GM21529 (cell line): ENCODE data around the gene MYO5A.
"Not testable (repeated sequence)": the region's sequence is repeated elsewhere in the genome, so short reads cannot be mapped to it uniquely, and the experiment has no call there.

Source experiments
- ATAC-seq: cut with Tn5 transposase; IDR thresholded peaks from one replicate; pipeline ENCODE4 v1.9.1; 2021; ENCODE audit not compliant: unreplicated experiment

The MYO5A gene

DNA sequence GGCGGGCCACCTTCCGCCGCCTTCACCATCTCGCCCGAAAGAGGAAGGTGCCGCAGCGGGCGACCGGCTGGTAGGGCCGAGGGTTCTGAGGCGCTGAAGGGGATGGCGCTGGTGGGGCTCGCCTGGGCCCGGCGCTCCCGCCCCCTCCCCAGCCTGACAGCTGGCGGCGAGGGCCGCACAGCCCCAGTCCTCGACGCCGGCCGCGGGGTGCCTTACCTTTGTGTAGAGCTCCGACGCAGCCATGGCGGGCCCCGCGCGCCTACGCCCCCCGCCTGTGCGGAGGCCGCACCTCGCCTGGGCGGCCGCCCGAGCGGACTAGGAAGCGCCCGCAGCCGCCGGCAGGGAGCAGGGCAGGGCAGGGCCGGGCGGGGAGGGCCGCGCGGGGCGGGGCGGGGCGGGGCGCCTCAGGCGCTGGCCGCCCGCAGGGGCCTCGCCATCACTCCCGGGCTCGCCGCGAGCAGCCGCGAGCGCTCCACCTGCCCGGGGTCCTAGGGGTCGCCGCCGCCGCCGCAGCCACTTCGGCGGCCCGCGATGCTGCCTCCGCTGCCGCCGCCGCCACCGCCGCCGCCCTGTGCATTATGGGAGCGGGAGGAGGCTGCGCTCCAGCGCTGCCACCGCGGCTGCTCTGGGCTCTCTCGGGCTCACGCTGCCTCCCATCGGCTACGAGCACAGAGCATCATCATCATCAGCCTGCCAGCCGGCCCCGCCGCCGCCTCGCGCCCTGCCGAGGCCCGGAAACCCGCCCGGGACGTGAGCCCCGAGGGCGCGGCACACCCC lies at the start of gene MYO5A:
Gene MYO5A (minus strand): TSS at position 317 of the 777 bp plus-strand sequence. CDS start 74 bp downstream, at position 243.
- peak; percentile 83 for ATAC-seq

DNA sequence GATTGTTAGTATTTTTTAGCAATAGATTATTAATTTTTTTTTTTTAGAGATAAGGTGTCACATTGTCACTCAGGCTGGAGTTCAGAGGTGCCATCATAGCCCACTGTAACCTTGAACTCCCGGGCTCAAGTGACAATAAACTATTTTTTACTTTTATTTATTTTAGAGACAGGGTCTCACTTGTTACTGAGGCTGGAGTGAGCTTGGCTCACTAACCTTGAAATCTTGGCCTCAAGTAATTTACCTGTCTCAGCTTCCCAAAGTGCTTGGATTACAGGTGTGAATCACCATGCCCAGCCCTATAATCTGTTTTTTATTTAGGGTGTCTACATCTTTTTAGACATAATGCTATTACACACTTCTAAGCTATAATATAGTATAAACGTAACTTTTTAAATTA lies 48.0 kb upstream of the MYO5A start:
- no peak for ATAC-seq

GRCh38 chr15:52575573-52575972 lies 46.9 kb upstream of the MYO5A start:
- ATAC-seq: not testable (repeated sequence)

GRCh38 chr15:52575072-52575471 lies 46.4 kb upstream of the MYO5A start:
- ATAC-seq: no peak

DNA sequence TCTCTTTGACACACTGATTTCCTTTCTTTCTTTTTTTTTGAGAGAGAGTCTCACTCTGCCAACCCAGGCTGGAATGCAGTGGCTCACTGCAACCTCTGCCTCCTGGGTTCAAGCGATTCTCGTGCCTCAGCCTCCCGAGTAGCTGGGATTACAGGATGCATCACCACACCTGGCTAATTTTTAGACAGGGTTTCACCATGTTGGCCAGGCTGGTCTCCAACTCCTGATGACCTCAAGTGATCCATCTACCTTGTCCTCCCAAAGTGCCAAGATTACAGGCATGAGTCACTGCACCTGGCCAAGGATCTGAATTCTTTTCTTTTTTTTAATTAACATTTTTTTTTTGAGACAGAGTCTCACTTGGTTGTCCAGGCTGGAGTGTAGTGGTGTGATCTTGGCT lies 45.9 kb upstream of the MYO5A start:
- not testable (repeated sequence) for ATAC-seq

DNA sequence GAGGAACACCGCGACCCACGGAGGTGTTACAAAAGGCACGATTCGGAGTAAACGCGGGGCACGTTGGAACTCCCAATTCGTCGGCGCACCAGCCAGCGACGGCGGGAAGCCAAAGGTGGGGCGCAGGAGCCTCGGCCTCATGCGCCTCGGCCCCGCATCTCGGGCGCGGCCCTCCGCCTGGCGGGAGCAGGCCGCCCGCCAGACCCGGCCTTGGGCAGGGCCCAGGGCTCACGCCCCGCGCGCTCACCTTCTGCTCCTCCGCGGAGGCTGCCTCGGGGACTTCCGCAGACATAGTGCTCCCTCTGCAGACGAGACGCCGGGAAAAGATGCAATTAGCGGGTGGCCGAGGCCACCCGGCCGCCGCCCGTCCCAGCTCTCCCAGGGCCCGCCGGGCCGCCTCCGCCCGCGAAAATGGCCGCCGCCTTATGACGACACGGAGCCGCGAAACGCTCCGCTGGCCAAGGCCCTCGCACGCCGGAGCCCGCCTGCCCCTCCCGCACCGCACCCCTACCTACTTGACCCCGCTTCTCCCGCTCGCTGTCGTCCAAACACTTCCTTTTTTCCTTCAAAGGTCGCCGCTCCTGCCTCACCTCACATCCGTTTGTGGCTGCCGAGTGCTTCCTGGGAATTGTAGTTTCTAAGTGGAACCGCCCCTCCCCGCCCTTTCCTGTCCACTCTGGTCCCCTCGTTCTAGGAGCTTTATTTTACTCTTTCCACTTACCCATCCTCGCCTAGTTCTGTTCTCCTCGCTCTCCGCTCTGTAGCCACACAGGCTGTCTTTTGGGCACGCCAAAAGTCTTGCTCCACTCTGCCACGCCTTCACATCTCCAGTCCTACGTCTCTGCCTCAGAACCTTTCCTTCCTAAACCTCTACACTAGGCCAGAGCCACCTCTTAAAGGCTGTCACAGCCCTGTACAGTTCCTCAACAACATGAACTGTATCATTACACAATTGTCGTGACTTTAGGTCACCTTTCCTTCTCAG lies 40.2 kb upstream of the MYO5A start, which contains the start of gene ARPP19:
Gene ARPP19 (minus strand): TSS at position 430 of the 985 bp plus-strand sequence. CDS start 138 bp downstream, at position 292.
- peak; percentile 70 for ATAC-seq

DNA sequence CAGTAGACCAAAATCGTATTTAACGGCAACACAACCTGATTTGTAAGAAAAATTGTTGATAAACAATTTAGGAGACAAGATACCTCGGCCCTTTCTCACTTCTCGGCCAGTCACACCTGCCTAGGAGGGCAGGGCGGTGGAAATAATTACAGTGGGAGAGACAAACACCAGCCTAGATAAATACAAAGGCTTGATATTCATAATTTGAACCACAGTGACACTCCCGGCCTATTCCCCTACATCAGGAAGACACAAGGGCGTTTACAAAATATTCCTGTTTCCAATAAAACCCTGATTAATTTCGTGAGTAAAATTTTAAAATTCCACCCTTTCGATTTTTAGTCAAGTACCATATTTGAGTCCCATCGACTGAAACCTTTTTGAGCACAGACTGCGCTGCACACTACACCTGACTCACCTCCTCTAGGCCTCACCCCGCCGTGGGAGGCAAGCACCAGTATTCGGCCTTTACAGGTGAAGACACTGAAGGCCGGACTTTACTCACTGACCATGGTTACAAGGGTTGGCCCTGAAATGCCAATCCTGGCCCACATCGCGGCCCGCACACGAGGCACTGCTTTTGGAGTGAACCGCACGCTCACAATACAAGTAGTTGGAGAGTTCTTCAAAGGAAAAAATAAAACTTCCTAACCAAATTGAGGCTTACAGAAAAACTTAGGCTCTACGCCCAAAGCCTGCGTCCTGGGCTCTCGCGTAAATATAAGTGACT lies 39.4 kb upstream of the MYO5A start:
- ATAC-seq: no peak

DNA sequence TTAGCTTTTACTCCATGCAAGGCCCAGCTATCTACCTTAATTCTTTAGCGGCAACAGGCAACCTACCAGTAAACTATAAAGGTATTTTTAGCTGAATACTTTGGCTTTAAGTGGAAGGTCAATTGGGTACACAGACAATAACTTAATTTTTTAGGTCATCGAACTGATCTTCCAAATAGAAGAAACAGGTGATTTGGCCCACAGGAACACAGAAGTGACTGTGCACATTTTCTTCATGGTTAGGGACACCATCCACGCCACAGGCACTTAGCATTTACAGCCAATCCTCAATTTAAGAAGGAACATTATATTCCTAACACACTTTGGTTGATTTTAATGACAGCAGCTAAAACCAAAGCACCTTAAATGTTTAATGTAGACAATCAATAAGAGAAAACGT lies 38.2 kb upstream of the MYO5A start:
- ATAC-seq: no peak

- ATAC-seq: peak; percentile 53
Measured at GRCh38 chr15:52565417-52566358, 37.0 kb upstream of the MYO5A start.

DNA sequence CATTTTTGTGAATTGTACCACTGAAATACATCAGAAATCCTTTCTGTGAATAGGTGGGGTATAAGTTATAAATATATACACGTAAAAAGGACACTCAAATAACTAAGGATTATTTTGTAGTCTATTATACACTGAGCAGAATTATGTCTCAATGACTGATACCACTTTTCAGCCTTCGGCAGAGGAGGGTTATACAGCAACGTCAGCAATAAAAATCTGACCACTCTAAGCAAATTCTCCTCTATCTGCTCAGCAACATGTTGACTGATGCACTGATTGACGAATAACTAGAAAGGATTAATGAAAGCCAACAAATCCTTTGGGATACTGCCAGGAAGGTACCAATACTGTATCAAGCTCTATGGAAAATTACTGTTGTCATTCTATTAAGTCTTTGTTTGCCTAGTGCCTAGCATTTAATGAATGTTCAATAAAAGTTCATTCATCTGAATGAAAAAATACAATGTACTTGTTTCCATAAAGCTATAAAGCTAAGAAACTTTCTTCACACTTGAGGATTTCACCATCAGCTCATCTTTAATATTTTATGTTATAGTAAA lies 34.9 kb upstream of the MYO5A start:
- no peak for ATAC-seq

DNA sequence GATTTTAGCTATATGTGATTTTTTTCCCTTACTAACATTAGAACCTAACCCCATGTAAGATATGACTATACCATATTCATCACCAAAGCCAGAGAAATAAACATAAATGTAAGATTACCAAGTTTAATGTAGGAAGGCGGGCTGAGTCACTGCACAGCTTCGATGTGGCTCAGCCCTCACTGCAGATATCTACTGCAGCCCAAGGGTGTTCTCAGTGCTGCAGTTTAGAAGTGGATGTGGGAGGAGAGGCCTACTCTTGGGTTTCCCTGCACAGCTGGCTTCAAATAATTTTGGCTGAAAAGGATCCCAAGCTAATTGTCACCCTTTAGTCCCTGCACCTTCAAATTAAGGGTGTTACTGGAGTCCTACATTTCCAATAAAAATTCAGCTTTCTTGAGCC lies 30.9 kb upstream of the MYO5A start:
- ATAC-seq: peak; percentile 42

DNA sequence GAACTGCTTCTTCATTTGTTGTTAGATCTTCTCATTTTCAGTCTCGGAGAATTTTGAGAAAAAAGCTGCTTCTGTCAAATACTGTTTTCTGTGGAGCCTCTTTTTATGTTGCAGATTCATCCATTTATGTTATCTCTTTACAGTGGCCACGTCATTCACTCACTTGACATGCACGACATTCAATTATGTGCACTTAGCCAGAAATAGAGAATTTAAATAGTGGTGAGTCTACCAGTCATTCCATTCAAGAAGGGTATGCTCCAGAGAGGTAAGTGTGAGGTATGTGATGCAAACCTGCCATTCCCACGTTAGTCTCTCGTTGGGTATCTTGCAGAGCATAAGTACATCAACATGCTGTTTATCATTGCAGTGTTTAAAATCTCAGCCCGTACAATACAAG lies 30.3 kb upstream of the MYO5A start:
- ATAC-seq: peak; percentile 22

DNA sequence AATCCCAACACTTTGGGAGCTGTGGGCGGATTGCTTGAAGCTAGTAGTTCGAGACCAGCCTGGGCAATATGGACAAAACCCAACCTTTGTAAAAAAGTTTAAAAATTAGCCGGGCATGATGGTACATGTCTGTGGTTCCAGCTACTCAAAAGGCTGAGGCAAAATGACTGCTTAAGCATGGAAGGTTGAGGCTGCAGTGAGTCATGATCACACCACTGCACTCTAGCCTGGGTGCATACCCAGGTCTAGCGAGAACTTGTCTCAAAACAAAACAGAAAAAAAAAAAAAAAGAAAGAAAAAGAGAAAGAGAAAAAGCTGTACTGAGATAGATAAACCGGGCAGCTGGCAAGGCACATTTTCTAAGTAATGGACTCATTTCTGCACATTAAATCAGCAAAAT lies 29.5 kb upstream of the MYO5A start:
- peak; percentile 74 for ATAC-seq

- no peak for ATAC-seq
Measured at GRCh38 chr15:52557274-52557641, 28.6 kb upstream of the MYO5A start.

DNA sequence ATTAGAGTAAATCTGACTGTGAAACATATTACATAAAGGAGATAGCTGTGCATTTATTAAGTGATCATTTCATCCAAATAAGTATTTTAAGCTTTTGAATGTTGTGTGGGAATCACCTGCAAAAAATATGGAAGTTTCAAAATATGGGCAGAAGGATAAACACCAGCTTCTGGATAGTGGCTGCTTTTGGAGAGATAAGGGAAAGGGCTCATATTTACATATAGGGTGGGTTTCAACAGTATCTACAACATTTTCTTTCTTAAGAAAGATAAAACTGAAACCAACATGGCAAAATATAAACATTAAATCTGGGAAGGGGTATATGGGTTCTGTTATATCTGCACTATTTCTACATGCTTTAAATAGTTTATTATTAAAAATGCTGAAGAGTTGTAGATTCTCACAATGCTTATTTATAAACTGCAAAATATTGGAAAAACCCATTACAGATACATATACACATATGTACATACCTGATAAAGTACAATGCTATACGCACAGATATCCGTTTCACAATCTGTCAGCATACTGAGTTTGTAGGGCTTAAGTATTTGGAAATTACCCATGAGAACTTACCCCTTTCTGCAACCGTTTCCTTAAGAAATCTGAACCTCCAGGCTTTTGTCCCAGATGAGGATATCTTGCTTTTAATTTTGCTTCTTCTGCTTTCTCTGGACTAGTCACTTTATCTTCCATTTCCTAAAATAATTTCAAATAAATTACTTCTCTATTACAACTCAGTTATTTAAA lies 28.0 kb upstream of the MYO5A start:
- ATAC-seq: no peak

DNA sequence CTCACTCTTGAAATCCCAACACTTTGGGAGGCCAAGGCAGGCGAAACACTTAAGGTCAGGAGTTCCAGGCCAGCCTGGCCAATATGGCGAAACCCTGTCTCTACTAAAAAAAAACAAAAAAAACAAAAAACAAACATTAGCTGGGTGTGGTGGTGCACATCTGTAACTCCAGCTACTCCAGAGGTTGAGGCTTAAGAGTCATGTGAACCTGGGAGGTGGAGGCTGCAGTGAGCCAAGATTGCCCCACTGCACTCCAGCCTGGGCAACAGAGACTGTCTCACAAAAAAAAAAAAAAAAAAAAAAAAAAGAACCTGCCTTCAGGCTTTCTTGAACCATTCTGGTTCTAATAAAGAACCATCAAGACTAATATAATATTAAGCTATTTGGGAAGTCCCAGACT lies 23.6 kb upstream of the MYO5A start:
- ATAC-seq: no peak

GRCh38 chr15:52551762-52552161 lies 23.1 kb upstream of the MYO5A start:
- no peak for ATAC-seq

DNA sequence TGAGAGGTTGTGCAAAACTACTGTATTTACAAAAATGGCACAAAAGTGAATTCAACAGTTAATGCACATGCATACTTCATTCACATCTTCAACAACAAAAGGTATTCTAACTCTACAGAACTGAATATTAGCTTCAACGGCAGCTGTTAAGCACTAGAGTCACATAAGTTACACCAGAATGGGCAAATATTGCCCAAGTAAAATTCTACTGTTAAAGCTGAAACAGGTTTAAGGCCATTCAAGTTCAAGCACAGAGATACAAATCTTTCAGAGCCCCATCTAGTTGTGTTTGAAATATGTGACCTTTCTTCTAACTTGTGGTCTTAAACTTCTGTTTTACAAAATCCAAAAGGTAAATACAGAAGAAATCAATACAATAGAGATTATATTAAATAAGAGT lies 22.5 kb upstream of the MYO5A start:
- not testable (repeated sequence) for ATAC-seq
